ENCODE data around the gene MSI2.

The MSI2 gene

GRCh38 chr17:57577751-57578607 lies 321.7 kb downstream of the MSI2 start:
- peak in 24 of 42 donors; percentile 21 to 81 (median 46) for DNase-seq
- intact Hi-C loops (cut with DNase I) = no loop called here

GRCh38 chr17:57578608-57579225 lies 322.4 kb downstream of the MSI2 start:
- intact Hi-C loops (cut with DNase I) = no loop called here
- DNase-seq = no peak

GRCh38 chr17:57579245-57579644 lies 322.9 kb downstream of the MSI2 start:
- intact Hi-C loops (cut with DNase I) = no loop called here
- no peak for DNase-seq

GRCh38 chr17:57580055-57580739 lies 323.9 kb downstream of the MSI2 start:
- no peak for DNase-seq
- intact Hi-C loops (cut with DNase I) = no loop called here

- intact Hi-C loops (cut with DNase I) = no loop called here
- DNase-seq = no peak
Observed at GRCh38 chr17:57582881-57583756, 326.8 kb downstream of the MSI2 start.

GRCh38 chr17:57584050-57584551 lies 327.8 kb downstream of the MSI2 start:
- no peak for DNase-seq
- intact Hi-C loops (cut with DNase I) = no loop called here

- DNase-seq = peak in 1 of 42 donors; percentile 32
- intact Hi-C loops (cut with DNase I) = no loop called here
Observed at GRCh38 chr17:57585341-57586195, 329.2 kb downstream of the MSI2 start.

- no peak for DNase-seq
- intact Hi-C loops (cut with DNase I) = no loop called here
Observed at GRCh38 chr17:57586196-57586740, 329.9 kb downstream of the MSI2 start.

GRCh38 chr17:57586742-57587141 lies 330.4 kb downstream of the MSI2 start:
- DNase-seq = no peak
- intact Hi-C loops (cut with DNase I) = no loop called here

GRCh38 chr17:57587193-57587969 lies 331.1 kb downstream of the MSI2 start:
- intact Hi-C loops (cut with DNase I) = no loop called here

GRCh38 chr17:57588086-57588485 lies 331.8 kb downstream of the MSI2 start:
- intact Hi-C loops (cut with DNase I) = no loop called here

More at GRCh38 chr17:57587193-57587969, 331.1 kb downstream of the MSI2 start:
- no peak for DNase-seq

GRCh38 chr17:57589151-57590034 lies 333.1 kb downstream of the MSI2 start:
- intact Hi-C loops (cut with DNase I) = no loop called here
- DNase-seq = no peak

More at GRCh38 chr17:57588086-57588485, 331.8 kb downstream of the MSI2 start:
- DNase-seq = no peak

GRCh38 chr17:57593739-57594462 lies 337.6 kb downstream of the MSI2 start:
- intact Hi-C loops (cut with DNase I) = no loop called here
- DNase-seq = no peak

GRCh38 chr17:57594767-57595166 lies 338.4 kb downstream of the MSI2 start:
- intact Hi-C loops (cut with DNase I) = loop anchor here (5.0 kb wide), 1 partner anchor 78 kb away; no protein-coding TSS in a partner anchor

GRCh38 chr17:57595426-57595825 lies 339.1 kb downstream of the MSI2 start:
- intact Hi-C loops (cut with DNase I) = loop anchor here (5.0 kb wide), 1 partner anchor 77 kb away; no protein-coding TSS in a partner anchor
- peak in 1 of 42 donors; percentile 21 for DNase-seq

More at GRCh38 chr17:57594767-57595166, 338.4 kb downstream of the MSI2 start:
- peak in 1 of 42 donors; percentile 5 for DNase-seq
